Pancreas (tissue), 10 donors: ENCODE measurements around the gene NPEPL1. TPM values are rescaled to one million over a fixed set of nuclear protein-coding genes. Genes with fewer than 3 reads are reported as not detected.

Experiments used
- ATAC-seq, 4 donors: fragments of 200-7000 bp; cut with Tn5 transposase; one replicate each; pipeline versions ENCODE4 v1.8.0 to v1.9.1; 2020; ENCODE audit warnings: mild to moderate bottlenecking in 4 of 4, moderate library complexity in 4 of 4
- DNase-seq, 6 donors: peaks; one replicate each; pipeline ENCODE4 v3.0.0-alpha.2; 2020
- FAIRE-seq: peaks from 2 replicates; lab custom pipeline; 2012; peaks lifted over from hg19 to GRCh38; lab: Jason Lieb, UNC
- H3K27ac ChIP-seq, 4 donors: fragments of 200-600 bp; sonication (generic); 1 replicate in 3 of 4; 2 replicates in 1 of 4; pipeline versions ENCODE4 v1.5.0 to v1.8.0; 2020
- H3K27me3 ChIP-seq, 4 donors: fragments of 200-600 bp; one replicate each; pipeline ENCODE4 v1.8.0; 2021
- H3K36me3 ChIP-seq, 3 donors: fragments of 200-600 bp; sonication (generic) in 1 of 3; one replicate each; pipeline versions ENCODE4 v1.5.0 to v1.8.0; 2020 to 2021
- H3K4me1 ChIP-seq, 3 donors: fragments of 200-600 bp; one replicate each; pipeline ENCODE4 v1.8.0; 2021
- H3K4me3 ChIP-seq, 4 donors: fragments of 200-600 bp; sonication (generic) in 2 of 4; one replicate each; pipeline versions ENCODE4 v1.5.0 to v1.8.0; 2020 to 2021
- H3K9me3 ChIP-seq, 4 donors: fragments of 200-600 bp; one replicate each; pipeline ENCODE4 v1.8.0; 2021
- CTCF ChIP-seq, 4 donors: fragments of 200-600 bp; sonication (generic) in 3 of 4; IDR thresholded peaks; one replicate each; pipeline versions ENCODE4 v1.5.0 to v1.8.0; 2021; ENCODE audit warnings: antibody characterized with exemption in 4 of 4
- WGBS, 2 donors: extraction: QIAGEN DNeasy Blood & Tissue Kit; methylation state at CpG; one replicate each; pipeline ENCODE4 v1.1.7; 2013; 5-methylcytosine and 5-hydroxymethylcytosine counted together
- intact Hi-C, 3 donors: fragments of 100-400 bp; cut with DNase I; formaldehyde crosslinking; loops; one replicate each; pipeline versions ENCODE4 v1.11.1 to v1.14.2; 2022
- polyA plus RNA-seq, 2 donors: library from polyadenylated mRNA; stranded (reverse); fragments of 200-250 nt; gene quantifications; one replicate each; pipeline ENCODE4 v1.2.3, GENCODE V29; 2013
- total RNA-seq, 6 donors: library from RNA; stranded (reverse); fragmentation: NEBNext Ultra II Directional in 4 of 6; extraction: Animal tissue kit (Norgen Biotek cat#: 25700) in 4 of 6; gene quantifications; one replicate each; pipeline versions ENCODE4 v1.2.1 to v1.2.4, GENCODE V29; 2021 to 2023
- donor health status: healthy with polysubstance abuse.
- donor health status: DM: no; HTN: no; CAD: no; lungs with moderate emphysema.
- donor health status: DM: no; HTN: no; CAD: no.
- donor health status: control.
- donor health status: control.
- donor health status: Bipolar disorder and iron deficiency.
- donor health status: DM: yes; HTN: yes; CAD: no.
- donor health status: DM: no; HTN: no; CAD: no.
- donor health status: DM: no; HTN: no; CAD: no.
- donor health status: DM: yes; HTN: yes; CAD: no.

The NPEPL1 gene
- total and polyA plus RNA-seq, 8 donors = 12.4 to 77.8 (median 18.0) TPM

GRCh38 chr20:58718121-58718563, 25.5 kb downstream of the NPEPL1 start:
- TF ChIP-seq CTCF (IDR thresholded peaks at IDR 0.05) = no peak
- Histone ChIP-seq H3K36me3 (peaks cover 0 to 5% (median 0%) of the 10 kb centered on the region in 3 donors), H3K9me3 (no peaks in the 10 kb centered on the region), H3K27me3 (no peaks in the 10 kb centered on the region), H3K4me1 (no peaks in the 10 kb centered on the region), H3K4me3 (no peak overlapping the region), H3K27ac (no peak overlapping the region)
- DNase-seq (peak in 2 of 6 donors; percentile 32 to 43), FAIRE-seq (no peak), ATAC-seq (no peak)
- intact Hi-C loops = no loop called here
- WGBS, 2 donors = 89% methylated on average over 15 of the region's 15 CpGs

GRCh38 chr20:58718729-58719128, 26.1 kb downstream of the NPEPL1 start:
- no peak for FAIRE-seq
- WGBS, 2 donors = 80 to 90% methylated on average over 10 of the region's 10 CpGs
- Histone ChIP-seq H3K4me3 (no peak overlapping the region), H3K27me3 (no peaks in the 10 kb centered on the region), H3K27ac (no peak overlapping the region), H3K36me3 (peaks cover 0 to under 1% (median 0%) of the 10 kb centered on the region in 3 donors), H3K4me1 (no peaks in the 10 kb centered on the region), H3K9me3 (no peaks in the 10 kb centered on the region)
- no peak for ATAC-seq
- intact Hi-C loops = no loop called here
- DNase-seq = peak in 2 of 6 donors; percentile 26 to 33
- no peak for TF ChIP-seq CTCF (IDR thresholded peaks at IDR 0.05)

- no peak for ATAC-seq
- WGBS, 2 donors = 74 to 86% methylated on average over 7 of the region's 7 CpGs
- intact Hi-C loops = no loop called here
- Histone ChIP-seq H3K27me3 (no peaks in the 10 kb centered on the region), H3K9me3 (no peaks in the 10 kb centered on the region), H3K36me3 (no peaks in the 10 kb centered on the region), H3K4me1 (no peaks in the 10 kb centered on the region), H3K27ac (no peak overlapping the region), H3K4me3 (no peak overlapping the region)
- no peak for TF ChIP-seq CTCF (IDR thresholded peaks at IDR 0.05)
- FAIRE-seq = no peak
- DNase-seq = peak in 2 of 6 donors; percentile 27 to 32
Observed at GRCh38 chr20:58719258-58719657, 26.7 kb downstream of the NPEPL1 start.

- no peaks in the 10 kb centered on the region for H3K36me3 ChIP-seq
- FAIRE-seq (no peak), ATAC-seq (no peak), DNase-seq (peak in 2 of 6 donors; percentile 36 to 48)
- H3K27ac ChIP-seq = no peak overlapping the region
- H3K4me1 ChIP-seq = no peaks in the 10 kb centered on the region
- no peak overlapping the region for H3K4me3 ChIP-seq
- no peaks in the 10 kb centered on the region for H3K27me3 ChIP-seq
- no peaks in the 10 kb centered on the region for H3K9me3 ChIP-seq
- no peak for TF ChIP-seq CTCF (IDR thresholded peaks at IDR 0.05)
- intact Hi-C loops = no loop called here
- 16 to 19% methylated on average over 6 of the region's 6 CpGs for WGBS, 2 donors
Observed at GRCh38 chr20:58719971-58720371, 27.4 kb downstream of the NPEPL1 start.

- TF ChIP-seq CTCF (IDR thresholded peaks at IDR 0.05) = no peak
- intact Hi-C loops = no loop called here
- H3K4me3 ChIP-seq = no peak overlapping the region
- H3K27ac ChIP-seq = no peak overlapping the region
- FAIRE-seq (no peak), DNase-seq (peak in 1 of 6 donors; percentile 18), ATAC-seq (no peak)
- H3K9me3 ChIP-seq = no peaks in the 10 kb centered on the region
- H3K27me3 ChIP-seq = no peaks in the 10 kb centered on the region
- H3K4me1 ChIP-seq = no peaks in the 10 kb centered on the region
- WGBS, 2 donors = 82 to 93% methylated on average over 14 of the region's 14 CpGs
- no peaks in the 10 kb centered on the region for H3K36me3 ChIP-seq
Observed at GRCh38 chr20:58720890-58721289, 28.3 kb downstream of the NPEPL1 start.
